Heart left ventricle (tissue), 13 donors: ENCODE results near the gene ZBED1.
"Not testable (repeated sequence)": the region's sequence is repeated elsewhere in the genome, so short reads cannot be mapped to it uniquely, and the experiment has no call there.

ENCODE experiments used
- POLR2A ChIP-seq, 2 donors: fragments of 450-650 bp; IDR thresholded peaks; one replicate each; pipeline ENCODE4 v1.6.1; 2017; ENCODE audit warnings: antibody characterized with exemption in 2 of 2, mild to moderate bottlenecking in 2 of 2, moderate library complexity in 2 of 2
- TF ChIP-seq, protein P1 (sequence below), 12 donors: fragments of 200-600 bp; sonication (generic) in 4 of 12; IDR thresholded peaks; one replicate each; pipeline versions ENCODE4 v1.5.0 to v1.8.0; 2018 to 2022; ENCODE audit warnings: antibody characterized with exemption in 12 of 12, mild to moderate bottlenecking in 5 of 12
- donor health status: ischemic (EF 13 %, LVEDD 7.1; RV severe dilation, severe dysfunction).
- donor health status: DM: no; HTN: yes; CAD: no.
- donor health status: DM: no; HTN: no; CAD: no.
- donor health status: ischemic (EF 25% LVEDD 6.9; RV normal size, moderate dysfunction).
- donor health status: ischemic (EF 25% LVEDD 5.7; RV mildly dilated, moderate dysfunction).
- donor health status: ischemic (EF 35%, LVEDD 5.7; RV mildly dilated, moderate dysfunction).
- donor health status: nonischemic (EF 11% LVEDD 7.7; RV severe dilation, severe dysfunction).
- donor health status: DM: yes; HTN: yes; CAD: no.
- donor health status: PGD.
- donor health status: ischemic (EF 29% LVEDD 5.4; RV normal size, mild dysfunction).
- donor health status: nonischemic (EF 23%, LVEDD 6.1; RV moderate dilation, normal function).

DNA sequence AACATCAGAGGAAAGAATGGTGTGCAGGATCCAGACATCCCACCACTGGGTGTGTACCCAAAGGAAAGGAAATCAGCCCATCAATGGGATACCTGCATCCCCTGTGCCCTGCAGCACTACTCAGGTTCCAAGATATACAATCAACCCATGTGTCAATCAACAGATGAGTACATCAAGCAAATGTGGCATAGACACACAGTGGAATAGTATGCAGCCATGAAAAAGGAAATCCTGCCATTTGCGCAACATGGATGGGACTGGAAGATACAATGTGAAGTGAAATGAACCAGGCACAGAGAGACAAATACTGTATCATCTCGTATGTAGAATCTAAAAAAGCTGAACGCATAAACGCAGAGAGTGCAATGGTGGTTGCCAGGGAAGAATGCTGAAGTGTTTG is 30.9 kb downstream of the ZBED1 start:
- TF ChIP-seq, protein P1, sequence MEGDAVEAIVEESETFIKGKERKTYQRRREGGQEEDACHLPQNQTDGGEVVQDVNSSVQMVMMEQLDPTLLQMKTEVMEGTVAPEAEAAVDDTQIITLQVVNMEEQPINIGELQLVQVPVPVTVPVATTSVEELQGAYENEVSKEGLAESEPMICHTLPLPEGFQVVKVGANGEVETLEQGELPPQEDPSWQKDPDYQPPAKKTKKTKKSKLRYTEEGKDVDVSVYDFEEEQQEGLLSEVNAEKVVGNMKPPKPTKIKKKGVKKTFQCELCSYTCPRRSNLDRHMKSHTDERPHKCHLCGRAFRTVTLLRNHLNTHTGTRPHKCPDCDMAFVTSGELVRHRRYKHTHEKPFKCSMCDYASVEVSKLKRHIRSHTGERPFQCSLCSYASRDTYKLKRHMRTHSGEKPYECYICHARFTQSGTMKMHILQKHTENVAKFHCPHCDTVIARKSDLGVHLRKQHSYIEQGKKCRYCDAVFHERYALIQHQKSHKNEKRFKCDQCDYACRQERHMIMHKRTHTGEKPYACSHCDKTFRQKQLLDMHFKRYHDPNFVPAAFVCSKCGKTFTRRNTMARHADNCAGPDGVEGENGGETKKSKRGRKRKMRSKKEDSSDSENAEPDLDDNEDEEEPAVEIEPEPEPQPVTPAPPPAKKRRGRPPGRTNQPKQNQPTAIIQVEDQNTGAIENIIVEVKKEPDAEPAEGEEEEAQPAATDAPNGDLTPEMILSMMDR (IDR thresholded peaks at IDR 0.05), result not testable (repeated sequence)
- TF ChIP-seq POLR2A (IDR thresholded peaks at IDR 0.05), result not testable (repeated sequence)
